GM18502 (cell line): ENCODE data around the gene GOLIM4.

ENCODE experiments used
- ATAC-seq: cut with Tn5 transposase; IDR thresholded peaks from one replicate; pipeline ENCODE4 v1.9.1; 2021; ENCODE audit warnings: mild to moderate bottlenecking; ENCODE audit not compliant: unreplicated experiment, poor library complexity

The GOLIM4 gene

DNA sequence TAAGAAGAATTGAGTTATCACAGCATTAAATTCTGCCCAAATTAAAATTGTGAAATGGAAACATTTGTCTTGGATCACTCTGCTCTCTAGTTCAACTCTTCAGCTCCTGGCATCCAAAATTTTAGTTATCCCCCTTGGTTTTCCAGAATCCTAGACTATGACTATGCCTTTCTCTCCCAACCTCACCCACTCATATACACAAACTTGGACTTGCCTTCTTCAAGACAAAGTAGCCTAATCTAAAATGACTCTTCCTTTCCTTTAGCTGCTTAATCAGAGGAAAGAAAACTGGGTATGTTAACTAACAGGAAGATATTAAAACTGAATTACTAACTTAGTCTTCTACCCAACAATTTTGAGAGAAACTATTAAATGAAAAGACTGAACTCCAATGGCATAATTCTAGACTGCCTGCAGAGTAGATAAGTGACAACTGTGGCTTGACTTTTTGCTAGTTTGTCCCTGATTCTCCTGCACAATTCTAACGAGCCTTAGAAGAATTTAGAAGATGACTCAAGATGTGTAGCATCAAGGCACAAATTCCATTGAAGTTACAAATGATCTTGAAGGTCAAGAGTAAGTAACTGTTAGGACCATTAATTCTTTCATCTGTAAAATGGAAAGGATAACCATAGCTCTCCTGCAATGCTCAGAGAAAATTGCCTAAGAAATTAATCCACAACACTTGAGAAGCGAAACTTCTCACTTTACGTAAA lies 5.2 kb upstream of the GOLIM4 start:
- no peak for ATAC-seq

GRCh38 chr3:168097381-168097780 lies 1.7 kb upstream of the GOLIM4 start:
- ATAC-seq, result no peak

- peak; percentile 8 for ATAC-seq
Measured at GRCh38 chr3:168096210-168096652, 507 bp upstream of the GOLIM4 start.

- ATAC-seq, result peak; percentile 46
Measured at GRCh38 chr3:168094877-168095610, 680 bp downstream of the GOLIM4 start.

- ATAC-seq, result no peak
Measured at GRCh38 chr3:168094580-168094876, 1.2 kb downstream of the GOLIM4 start.

DNA sequence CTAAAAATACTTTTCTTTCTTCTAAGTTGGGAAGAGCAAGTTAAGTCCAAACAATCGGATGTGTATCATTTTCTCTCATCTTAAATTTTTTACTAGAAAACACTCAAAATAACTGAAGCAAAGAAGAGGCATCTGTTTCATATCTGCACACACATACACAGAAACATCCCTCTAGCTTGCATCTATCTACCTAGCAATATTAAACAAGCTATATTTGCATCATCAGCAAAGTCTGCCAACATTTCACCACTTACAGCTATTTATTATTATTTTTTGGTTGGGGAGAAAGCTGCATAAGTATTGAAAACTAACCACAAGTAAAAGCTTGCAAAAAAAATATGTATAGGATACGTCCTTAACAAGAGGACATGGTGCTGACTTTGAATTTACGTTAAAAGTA lies 1.9 kb downstream of the GOLIM4 start:
- ATAC-seq, result no peak

DNA sequence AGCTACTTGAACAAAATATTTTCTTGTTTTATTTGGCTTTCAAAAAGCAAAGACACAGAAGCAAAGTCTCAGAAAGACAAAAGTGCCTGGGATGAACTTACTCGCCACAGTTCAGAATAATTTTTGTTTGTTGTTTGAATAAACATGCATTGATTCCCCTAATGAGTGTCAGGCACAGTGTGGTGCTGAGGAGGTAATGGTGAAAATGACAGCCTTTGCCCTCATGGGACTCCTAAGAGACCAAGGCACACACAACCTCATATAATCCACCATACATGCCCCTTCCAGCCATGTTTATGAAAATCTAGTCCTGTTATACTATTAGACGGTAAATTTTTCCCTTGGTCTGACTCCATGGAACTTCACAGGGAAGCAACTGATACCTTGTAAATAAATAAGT lies 2.5 kb downstream of the GOLIM4 start:
- no peak for ATAC-seq

DNA sequence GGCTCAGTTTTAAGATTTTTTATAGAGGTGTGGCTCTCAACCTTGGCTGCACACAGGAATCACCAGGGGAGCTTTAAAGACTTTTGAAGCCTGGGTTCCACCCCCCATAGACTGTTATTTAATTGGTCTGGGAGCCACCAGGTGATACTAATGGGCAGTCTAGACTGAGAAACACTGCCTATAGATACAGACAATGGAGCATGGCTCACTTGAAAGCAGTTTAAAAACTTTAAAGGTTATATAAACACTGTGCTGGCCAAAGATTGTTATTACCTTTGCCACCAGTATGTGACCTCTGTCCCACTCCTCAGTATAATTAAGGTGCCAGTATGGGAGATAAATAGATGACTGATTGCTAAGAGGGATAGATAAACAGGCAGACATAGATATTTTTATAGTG lies 3.8 kb downstream of the GOLIM4 start:
- no peak for ATAC-seq

DNA sequence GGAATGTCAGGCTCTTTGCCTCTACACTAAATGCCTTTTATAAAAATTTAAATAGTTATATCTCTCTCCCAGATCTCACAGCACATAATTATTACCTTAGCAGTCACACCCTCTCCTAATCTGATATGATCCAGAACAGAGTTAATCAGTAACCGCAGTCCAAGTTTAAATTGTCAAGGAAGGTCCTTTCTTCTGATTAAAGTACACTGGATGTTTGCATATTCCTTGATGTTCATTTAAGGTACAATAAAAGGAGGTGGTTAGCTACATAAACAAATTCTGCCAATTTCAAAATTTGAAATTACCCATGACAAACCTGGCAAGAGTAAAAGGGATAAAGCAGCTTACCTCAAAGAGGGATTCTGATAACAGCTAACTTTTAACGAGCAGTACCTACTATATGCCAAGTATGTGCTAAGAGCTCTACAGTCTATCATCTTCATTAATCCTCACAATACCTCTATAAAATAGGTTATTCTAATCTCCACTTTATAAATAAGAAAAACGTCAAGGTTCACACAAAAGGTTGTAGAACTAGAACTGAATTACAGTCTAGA lies 4.3 kb downstream of the GOLIM4 start:
- no peak for ATAC-seq

DNA sequence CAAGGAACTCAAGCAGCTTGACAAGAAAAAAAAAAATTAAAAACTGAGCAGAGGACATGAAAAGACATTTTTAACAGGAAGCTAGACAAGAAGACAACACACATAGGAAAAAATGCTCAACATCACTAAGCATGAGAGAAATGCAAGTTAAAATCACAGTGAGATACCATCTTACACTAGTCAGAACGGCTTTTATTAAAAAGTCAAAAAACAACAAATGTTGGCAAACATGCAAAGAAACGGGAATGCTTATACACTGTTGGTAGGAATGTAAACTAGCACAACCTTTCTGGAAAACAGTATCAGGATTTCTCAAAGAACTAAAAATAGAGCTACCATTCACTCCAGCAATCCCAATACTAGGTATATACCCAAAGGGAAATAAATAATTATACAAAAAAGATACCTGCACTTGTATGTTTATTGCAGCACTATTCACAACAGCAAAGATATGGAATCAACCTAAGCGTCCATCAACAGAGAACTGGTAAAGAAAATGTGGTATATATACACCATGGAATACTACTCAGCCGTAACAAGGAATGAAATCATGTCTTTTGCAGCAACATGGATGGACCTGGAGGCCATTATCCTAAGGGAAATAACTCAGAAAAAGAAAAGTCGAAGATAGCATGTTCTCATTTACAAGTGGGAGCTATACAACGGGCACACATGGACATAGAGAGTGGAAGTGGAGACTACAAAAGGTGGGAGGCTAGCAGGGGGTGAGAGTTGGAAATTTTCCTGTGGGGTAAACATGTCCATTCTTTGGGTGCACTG lies 5.2 kb downstream of the GOLIM4 start:
- no peak for ATAC-seq

DNA sequence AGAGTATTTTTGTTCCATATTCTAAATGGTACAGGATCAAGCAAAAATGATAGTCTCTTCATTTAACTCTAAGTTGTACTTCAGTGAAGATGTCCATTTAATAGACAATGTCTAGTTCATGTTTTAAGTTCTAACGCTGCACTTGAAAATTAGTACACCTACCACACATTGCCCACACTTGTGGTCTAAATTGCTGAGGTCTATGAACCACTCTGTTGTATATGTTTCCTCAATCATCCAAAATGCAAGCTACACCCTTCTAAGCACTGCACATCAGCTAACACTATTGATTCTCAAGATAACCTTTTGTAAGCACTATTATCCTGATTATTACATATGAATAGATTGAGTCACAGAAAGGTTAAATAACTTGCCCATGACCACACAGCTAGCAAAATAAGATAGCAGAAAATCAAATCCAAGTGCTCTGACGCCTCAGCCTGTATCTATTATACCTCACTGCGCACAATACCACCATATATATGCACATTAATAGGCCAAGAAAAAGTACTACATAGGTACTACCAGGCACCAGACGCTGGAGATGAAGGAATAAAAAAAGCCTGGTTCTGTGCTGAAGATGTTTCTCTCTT lies 6.4 kb downstream of the GOLIM4 start:
- no peak for ATAC-seq

DNA sequence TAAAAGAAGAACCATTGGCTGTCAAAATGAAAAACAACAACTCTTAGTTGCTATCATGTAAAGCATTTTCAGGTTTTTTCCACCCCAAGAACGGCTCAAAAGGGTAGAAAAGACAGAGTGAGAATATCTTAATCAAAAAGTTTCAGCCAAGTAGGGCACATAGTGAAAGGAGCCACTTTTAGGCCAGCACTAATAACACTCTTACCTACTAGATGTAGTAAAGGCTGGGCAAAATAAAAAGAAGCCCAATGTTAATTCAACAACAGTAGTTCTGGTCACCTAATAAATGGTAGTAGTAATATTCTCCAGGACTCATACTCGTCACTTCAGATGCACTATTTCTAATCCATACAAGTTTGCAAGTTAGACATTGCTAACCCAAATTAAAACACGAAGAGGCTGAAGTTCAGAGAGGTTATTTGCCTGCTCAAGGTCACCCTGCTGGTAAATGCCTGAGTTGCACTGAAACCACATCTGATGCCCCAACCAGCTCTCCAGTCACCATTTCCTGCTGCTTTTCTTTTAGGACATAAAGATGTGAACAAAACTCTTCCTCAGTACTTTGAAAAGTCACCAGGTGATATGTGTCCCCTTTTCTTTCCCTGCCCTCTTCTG lies 7.5 kb downstream of the GOLIM4 start:
- peak; percentile 78 for ATAC-seq

DNA sequence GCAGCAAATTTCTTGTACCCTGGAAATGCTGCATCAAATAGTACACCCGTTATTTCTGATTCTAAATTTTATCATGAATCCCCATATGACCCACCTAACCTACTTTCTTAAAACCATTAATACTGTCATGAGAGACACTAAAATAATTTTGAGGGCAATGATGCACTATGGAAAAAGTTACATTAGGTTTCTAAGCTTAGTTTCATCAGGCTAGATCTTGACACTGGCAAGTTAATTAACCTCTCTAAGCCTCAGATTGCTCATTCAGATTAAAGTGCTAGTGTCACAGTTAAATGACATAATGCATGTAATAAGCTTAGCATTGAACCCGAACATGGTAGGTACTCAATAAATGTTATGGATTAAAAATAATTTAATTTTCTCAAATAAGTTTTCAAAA lies 8.2 kb downstream of the GOLIM4 start:
- ATAC-seq, result no peak

- ATAC-seq, result no peak
Measured at GRCh38 chr3:168086541-168087260, 9.0 kb downstream of the GOLIM4 start.

- ATAC-seq, result peak; percentile 66
Measured at GRCh38 chr3:168085491-168086119, 10.1 kb downstream of the GOLIM4 start.

GRCh38 chr3:168083906-168084305 lies 11.8 kb downstream of the GOLIM4 start:
- ATAC-seq, result no peak

GRCh38 chr3:168081856-168082255 lies 13.9 kb downstream of the GOLIM4 start:
- ATAC-seq, result no peak

GRCh38 chr3:168081171-168081771 lies 14.5 kb downstream of the GOLIM4 start:
- no peak for ATAC-seq
